ENCODE data around the gene ORC2.

DNA sequence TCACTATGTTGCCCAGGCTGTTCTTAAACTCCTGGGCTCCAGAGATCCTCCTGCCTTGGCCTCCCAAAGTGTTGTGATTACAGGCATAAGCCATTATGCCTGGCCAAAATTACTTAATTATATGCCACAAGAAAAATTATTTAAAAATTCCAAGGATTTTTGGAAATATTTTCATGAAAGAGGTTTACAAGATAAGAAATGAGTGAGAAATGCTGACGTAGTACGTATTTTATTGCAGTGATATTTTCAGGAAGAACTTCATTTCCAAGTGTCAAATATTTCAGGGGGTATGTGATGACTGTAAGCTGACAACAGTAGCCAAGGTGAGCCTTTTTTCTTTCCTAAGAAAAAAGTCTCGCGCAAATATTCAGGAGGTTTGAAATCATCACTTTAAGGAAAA, 53.5 kb downstream of the ORC2 start:
- TF ChIP-seq POLR2A (IDR thresholded peaks at IDR 0.05): no peak
- TF ChIP-seq, protein P1, sequence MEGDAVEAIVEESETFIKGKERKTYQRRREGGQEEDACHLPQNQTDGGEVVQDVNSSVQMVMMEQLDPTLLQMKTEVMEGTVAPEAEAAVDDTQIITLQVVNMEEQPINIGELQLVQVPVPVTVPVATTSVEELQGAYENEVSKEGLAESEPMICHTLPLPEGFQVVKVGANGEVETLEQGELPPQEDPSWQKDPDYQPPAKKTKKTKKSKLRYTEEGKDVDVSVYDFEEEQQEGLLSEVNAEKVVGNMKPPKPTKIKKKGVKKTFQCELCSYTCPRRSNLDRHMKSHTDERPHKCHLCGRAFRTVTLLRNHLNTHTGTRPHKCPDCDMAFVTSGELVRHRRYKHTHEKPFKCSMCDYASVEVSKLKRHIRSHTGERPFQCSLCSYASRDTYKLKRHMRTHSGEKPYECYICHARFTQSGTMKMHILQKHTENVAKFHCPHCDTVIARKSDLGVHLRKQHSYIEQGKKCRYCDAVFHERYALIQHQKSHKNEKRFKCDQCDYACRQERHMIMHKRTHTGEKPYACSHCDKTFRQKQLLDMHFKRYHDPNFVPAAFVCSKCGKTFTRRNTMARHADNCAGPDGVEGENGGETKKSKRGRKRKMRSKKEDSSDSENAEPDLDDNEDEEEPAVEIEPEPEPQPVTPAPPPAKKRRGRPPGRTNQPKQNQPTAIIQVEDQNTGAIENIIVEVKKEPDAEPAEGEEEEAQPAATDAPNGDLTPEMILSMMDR (IDR thresholded peaks at IDR 0.05): no peak
- TF ChIP-seq POLR2AphosphoS5 (IDR thresholded peaks at IDR 0.05): no peak
